HT1080 (cell line): Measurements from ENCODE around the gene MS4A10. TPM values are rescaled to one million over a fixed set of nuclear protein-coding genes. Genes with fewer than 3 reads are reported as not detected.
"Not testable (repeated sequence)": the region's sequence is repeated elsewhere in the genome, so short reads cannot be mapped to it uniquely, and the experiment has no call there.

ENCODE experiments used
- DNase-seq: peaks from one replicate; pipeline ENCODE4 v3.0.0-alpha.2; 2015; ENCODE audit warnings: low read depth
- polyA plus RNA-seq, 2 experiments: library from polyadenylated mRNA; depleted of rRNA; stranded (reverse); fragments of >200 nt; gene quantifications; 2 replicates each; pipeline ENCODE4 v1.2.3, GENCODE V29; 2015
- total RNA-seq: library from RNA; depleted of rRNA; stranded (reverse); fragments of >200 nt; shearing (Covaris generic); gene quantifications from 2 replicates; pipeline ENCODE4 v1.2.3, GENCODE V29; 2014; rRNA removed

Gene MS4A10
- not detected in 2 replicates for total RNA-seq
- polyA plus RNA-seq (2015; cell fraction: cytosol; rRNA removed), result not detected in 2 replicates
- polyA plus RNA-seq (2015; cell fraction: nucleus; rRNA removed), result not detected in 2 replicates

GRCh38 chr11:60785136-60785535 lies at the start of gene MS4A10:
TSS of gene MS4A10 (plus strand) at chr11:60785333. CDS start at chr11:60790336, 5,003 bp downstream.
- no peak for DNase-seq

- DNase-seq, result no peak
These were observed 46.0 kb upstream of the MS4A10 start for GRCh38 chr11:60739114-60739513.

GRCh38 chr11:60740573-60740972 lies 44.6 kb upstream of the MS4A10 start:
- no peak for DNase-seq

GRCh38 chr11:60741421-60741820 lies 43.7 kb upstream of the MS4A10 start:
- no peak for DNase-seq

- DNase-seq, result no peak
These were observed 42.1 kb upstream of the MS4A10 start for GRCh38 chr11:60743058-60743457.

GRCh38 chr11:60744114-60744513 lies 41.0 kb upstream of the MS4A10 start:
- DNase-seq, result no peak

GRCh38 chr11:60747359-60747873 lies 37.7 kb upstream of the MS4A10 start:
- no peak for DNase-seq

GRCh38 chr11:60748225-60748624 lies 36.9 kb upstream of the MS4A10 start:
- no peak for DNase-seq

GRCh38 chr11:60748821-60749220 lies 36.3 kb upstream of the MS4A10 start:
- DNase-seq, result no peak

GRCh38 chr11:60750911-60751310 lies 34.2 kb upstream of the MS4A10 start:
- DNase-seq, result no peak

- no peak for DNase-seq
These were observed 31.8 kb upstream of the MS4A10 start for GRCh38 chr11:60753309-60753708.

GRCh38 chr11:60754887-60755286 lies 30.2 kb upstream of the MS4A10 start:
- DNase-seq, result no peak

GRCh38 chr11:60756307-60757032 lies 28.7 kb upstream of the MS4A10 start, which contains the start of gene MS4A15:
TSS of gene MS4A15 (plus strand) at chr11:60756867. CDS start at chr11:60763734, 6,867 bp downstream.
- DNase-seq, result peak; percentile 41

GRCh38 chr11:60757231-60757800 lies 27.8 kb upstream of the MS4A10 start:
- DNase-seq, result no peak

- not testable (repeated sequence) for DNase-seq
These were observed 26.5 kb upstream of the MS4A10 start for GRCh38 chr11:60758671-60759070.

GRCh38 chr11:60759438-60760225 lies 25.5 kb upstream of the MS4A10 start:
- DNase-seq, result not testable (repeated sequence)

- no peak for DNase-seq
These were observed 23.5 kb upstream of the MS4A10 start for GRCh38 chr11:60761436-60762190.

GRCh38 chr11:60762851-60763691 lies 22.1 kb upstream of the MS4A10 start:
- DNase-seq, result no peak

- DNase-seq, result no peak
These were observed 21.3 kb upstream of the MS4A10 start for GRCh38 chr11:60763692-60764369.
